Measurements from ENCODE around the gene SLC49A3. TPM values are rescaled to one million over a fixed set of nuclear protein-coding genes. Genes with fewer than 3 reads are reported as not detected.

The SLC49A3 gene
- total RNA-seq, 4 donors from 2014 or later = 14.9 to 27.1 (median 18.3) TPM

DNA sequence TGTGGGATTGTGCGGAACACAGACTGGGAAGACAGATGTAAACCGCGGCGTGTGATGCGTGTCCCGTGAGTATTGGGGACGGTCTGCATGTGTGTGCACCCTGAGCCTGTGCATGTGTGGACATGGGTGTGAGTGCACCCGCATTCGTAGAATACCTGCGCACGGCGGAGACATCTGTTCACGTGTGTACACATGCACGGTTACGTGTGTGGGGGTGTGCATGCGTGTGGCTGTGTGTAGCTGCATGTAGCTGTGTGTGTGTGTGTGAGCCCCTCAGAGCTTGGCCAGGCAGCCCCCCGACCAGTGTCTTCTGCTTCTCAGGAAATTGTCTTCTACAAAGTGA is 34.5 kb downstream of the SLC49A3 start:
- H3K9me3 ChIP-seq = no peaks in the 10 kb centered on the region
- H3K27me3 ChIP-seq = no peaks in the 10 kb centered on the region

GRCh38 chr4:653831-654502 is 35.0 kb downstream of the SLC49A3 start:
- Histone ChIP-seq H3K4me3 (replicated peaks in 1 of 3) (no peak overlapping the region), H3K27ac (no peak overlapping the region), H3K4me1 (peaks cover 8% of the 10 kb centered on the region in 2 donors), H3K36me3 (no peaks in the 10 kb centered on the region), H3K27me3 (no peaks in the 10 kb centered on the region), H3K9me3 (no peaks in the 10 kb centered on the region)
- intact Hi-C loops (cut with DNase I) = no loop called here
- TF ChIP-seq, protein P1, sequence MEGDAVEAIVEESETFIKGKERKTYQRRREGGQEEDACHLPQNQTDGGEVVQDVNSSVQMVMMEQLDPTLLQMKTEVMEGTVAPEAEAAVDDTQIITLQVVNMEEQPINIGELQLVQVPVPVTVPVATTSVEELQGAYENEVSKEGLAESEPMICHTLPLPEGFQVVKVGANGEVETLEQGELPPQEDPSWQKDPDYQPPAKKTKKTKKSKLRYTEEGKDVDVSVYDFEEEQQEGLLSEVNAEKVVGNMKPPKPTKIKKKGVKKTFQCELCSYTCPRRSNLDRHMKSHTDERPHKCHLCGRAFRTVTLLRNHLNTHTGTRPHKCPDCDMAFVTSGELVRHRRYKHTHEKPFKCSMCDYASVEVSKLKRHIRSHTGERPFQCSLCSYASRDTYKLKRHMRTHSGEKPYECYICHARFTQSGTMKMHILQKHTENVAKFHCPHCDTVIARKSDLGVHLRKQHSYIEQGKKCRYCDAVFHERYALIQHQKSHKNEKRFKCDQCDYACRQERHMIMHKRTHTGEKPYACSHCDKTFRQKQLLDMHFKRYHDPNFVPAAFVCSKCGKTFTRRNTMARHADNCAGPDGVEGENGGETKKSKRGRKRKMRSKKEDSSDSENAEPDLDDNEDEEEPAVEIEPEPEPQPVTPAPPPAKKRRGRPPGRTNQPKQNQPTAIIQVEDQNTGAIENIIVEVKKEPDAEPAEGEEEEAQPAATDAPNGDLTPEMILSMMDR (IDR thresholded peaks at IDR 0.05) = no peak
- no peak for TF ChIP-seq POLR2A (IDR thresholded peaks at IDR 0.05)
- 70 to 85% methylated on average over 14 to 25 of the region's 29 CpGs for WGBS, 2 donors
- DNase-seq = no peak

More for the DNA sequence above, 34.5 kb downstream of the SLC49A3 start:
- H3K27ac ChIP-seq = no peak overlapping the region
- DNase-seq = no peak
- H3K4me3 ChIP-seq (replicated peaks in 1 of 3) = no peak overlapping the region
- H3K36me3 ChIP-seq = no peaks in the 10 kb centered on the region
- WGBS, 2 donors = 96 to 97% methylated on average over 16 to 17 of the region's 17 CpGs
- intact Hi-C loops (cut with DNase I) = no loop called here
- no peak for TF ChIP-seq POLR2A (IDR thresholded peaks at IDR 0.05)
- TF ChIP-seq, protein P1 (IDR thresholded peaks at IDR 0.05) = no peak
- H3K4me1 ChIP-seq = peaks cover 8% of the 10 kb centered on the region in 2 donors

DNA sequence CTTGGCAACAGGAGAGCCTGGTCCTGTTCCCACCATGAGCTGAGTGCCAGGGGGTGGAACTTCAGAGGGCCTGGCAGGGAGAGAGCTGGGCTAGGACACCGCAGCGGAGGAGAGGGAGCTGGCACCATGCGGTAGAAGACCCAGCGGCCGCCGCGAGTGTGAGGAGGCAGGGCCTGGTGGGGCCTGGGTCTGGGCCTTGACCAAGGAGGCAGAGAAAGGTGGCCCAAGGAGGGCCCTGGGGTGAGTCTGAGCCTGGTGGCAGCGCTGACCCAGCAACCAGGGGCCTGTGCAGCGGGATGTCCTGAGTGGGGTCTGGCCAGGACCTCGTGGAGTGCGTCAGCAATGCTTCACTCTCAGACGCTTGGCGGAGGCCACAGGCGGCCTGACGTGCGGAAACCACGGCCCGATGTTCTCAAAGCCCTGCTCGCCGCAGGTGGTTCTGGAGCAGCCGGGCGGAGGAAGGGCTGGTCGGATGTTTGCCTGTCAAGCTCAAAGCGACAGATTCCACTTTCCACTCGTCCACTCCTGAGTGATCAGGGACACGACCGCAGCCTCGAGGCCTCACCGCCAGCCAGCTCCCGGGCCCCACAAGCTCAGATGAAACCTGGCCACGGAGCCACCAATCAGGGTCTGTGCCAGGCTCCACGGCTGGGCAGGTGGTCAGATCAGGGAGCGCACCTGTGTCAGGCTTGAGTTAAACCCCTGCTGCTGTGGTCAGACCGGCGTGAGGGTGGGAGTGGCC is 35.7 kb downstream of the SLC49A3 start:
- H3K9me3 ChIP-seq = no peaks in the 10 kb centered on the region
- H3K27me3 ChIP-seq = no peaks in the 10 kb centered on the region
- no peak for TF ChIP-seq POLR2A (IDR thresholded peaks at IDR 0.05)
- TF ChIP-seq, protein P1 (IDR thresholded peaks at IDR 0.05) = no peak
- no peak for DNase-seq
- no peaks in the 10 kb centered on the region for H3K36me3 ChIP-seq
- H3K27ac ChIP-seq = no peak overlapping the region
- no peak overlapping the region for H3K4me3 ChIP-seq (replicated peaks in 1 of 3)
- intact Hi-C loops (cut with DNase I) = no loop called here
- WGBS, 2 donors = 81 to 88% methylated on average over 16 to 31 of the region's 35 CpGs
- H3K4me1 ChIP-seq = peaks cover 8% of the 10 kb centered on the region in 2 donors

GRCh38 chr4:651884-652642 is 36.9 kb downstream of the SLC49A3 start:
- 65 to 68% methylated on average over 23 to 24 of the region's 24 CpGs for WGBS, 2 donors
- TF ChIP-seq, protein P1 (IDR thresholded peaks at IDR 0.05) = no peak
- no peak for TF ChIP-seq POLR2A (IDR thresholded peaks at IDR 0.05)
- Histone ChIP-seq H3K4me1 (peaks cover 8% of the 10 kb centered on the region in 2 donors), H3K4me3 (replicated peaks in 1 of 3) (no peak overlapping the region), H3K36me3 (no peaks in the 10 kb centered on the region), H3K27me3 (no peaks in the 10 kb centered on the region), H3K27ac (no peak overlapping the region), H3K9me3 (no peaks in the 10 kb centered on the region)
- DNase-seq = no peak
- intact Hi-C loops (cut with DNase I) = no loop called here
